K562 (cell line): ENCODE results near the gene COMP. TPM values are rescaled to one million over a fixed set of nuclear protein-coding genes. Genes with fewer than 3 reads are reported as not detected.

Source experiments
- ATAC-seq: fragments of 200-7000 bp; cut with Tn5 transposase; 3 replicates; pipeline ENCODE4 v1.9.1; 2020; ENCODE audit warnings: moderate library complexity
- BruUV-seq: library from RNA; stranded (reverse); fragments of 400-500 nt; replicated peaks from 2 replicates; lab custom pipeline; 2021; lab: Mats Ljungman, UMichigan
- CTCF ChIA-PET: fragments of 300-600 bp; formaldehyde crosslinking; extraction: SDS; loops from one replicate; lab custom pipeline; 2021; ENCODE audit warnings: low intra/inter-chr PET ratio; lab: Yijun Ruan, JAX
- POLR2A ChIA-PET: fragments of 300-600, 350-650 bp; sonication (Branson Sonifier 250); formaldehyde crosslinking; extraction: SDS; loops from one replicate; lab custom pipeline; 2021; ENCODE audit warnings: antibody characterized with exemption, inconsistent platforms; lab: Yijun Ruan, JAX
- DNase-seq, 4 experiments: peaks; one replicate each; pipeline versions ENCODE4 v3.0.0 to v3.0.0-alpha.2; 2011 to 2018; ENCODE audit warnings: low spot score in 3 of 4, mixed read lengths in 3 of 4; ENCODE audit errors: extremely low read depth in 1 of 4
- FAIRE-seq: peaks from 2 replicates; lab custom pipeline; 2011; peaks lifted over from hg19 to GRCh38; lab: Jason Lieb, UNC
- H2AFZ ChIP-seq: 2 replicates; pipeline ENCODE4 v1.6.0; 2011; ENCODE audit warnings: low read depth, low read length, control low read depth, inconsistent platforms
- H3K27ac ChIP-seq: fragments of 200-600 bp; 3 replicates; pipeline ENCODE4 v1.8.0; 2011; ENCODE audit warnings: low read depth, mild to moderate bottlenecking, control low read depth, inconsistent platforms, low read length, moderate library complexity, mixed read lengths; ENCODE audit errors: extremely low read depth
- H3K27me3 ChIP-seq, 2 experiments: fragments of 300-600 bp in 1 of 2; 2 replicates in 1 of 2; 3 replicates in 1 of 2; pipeline versions ENCODE4 v1.6.0 to v1.8.0; 2011; ENCODE audit warnings: inconsistent platforms in 2 of 2, low read length in 2 of 2, mild to moderate bottlenecking in 1 of 2, mixed read lengths in 1 of 2, moderate library complexity in 1 of 2; ENCODE audit not compliant: control insufficient read depth in 2 of 2, insufficient read depth in 2 of 2
- H3K36me3 ChIP-seq: fragments of 300-600 bp; 3 replicates; pipeline ENCODE4 v1.8.0; 2011; ENCODE audit warnings: mild to moderate bottlenecking, low read length, inconsistent platforms; ENCODE audit not compliant: control insufficient read depth, insufficient read depth
- H3K4me1 ChIP-seq, 2 experiments: fragments of 200-600 bp in 1 of 2; replicated peaks in 1 of 2; 2 replicates in 1 of 2; 3 replicates in 1 of 2; pipeline versions ENCODE4 v1.5.1 to v1.8.0; 2011; ENCODE audit warnings: inconsistent platforms in 2 of 2, low read length in 2 of 2, mild to moderate bottlenecking in 1 of 2, mixed read lengths in 1 of 2, moderate library complexity in 1 of 2; ENCODE audit not compliant: control insufficient read depth in 2 of 2, insufficient read depth in 2 of 2
- H3K4me2 ChIP-seq: 2 replicates; pipeline ENCODE4 v1.6.1; 2011; ENCODE audit warnings: low read length, control low read depth, inconsistent platforms, mixed read lengths; ENCODE audit not compliant: insufficient read depth
- H3K4me3 ChIP-seq: fragments of 200-600 bp; sonication (generic), shearing (Covaris generic); 2 replicates; pipeline ENCODE4 v1.5.1; 2016; ENCODE audit warnings: control low read depth, inconsistent platforms
- H3K79me2 ChIP-seq: fragments of 200-600 bp; 3 replicates; pipeline ENCODE4 v1.8.0; 2011; ENCODE audit warnings: low read length, inconsistent platforms; ENCODE audit not compliant: control insufficient read depth, insufficient read depth
- H3K9ac ChIP-seq, 2 experiments: 2 replicates each; pipeline versions ENCODE4 v1.6.0 to v1.6.1; 2011; ENCODE audit warnings: low read depth in 2 of 2, low read length in 2 of 2, control low read depth in 1 of 2, inconsistent platforms in 1 of 2, mild to moderate bottlenecking in 1 of 2, mixed read lengths in 1 of 2; ENCODE audit not compliant: insufficient read depth in 1 of 2
- H3K9me1 ChIP-seq: one replicate; pipeline ENCODE4 v1.6.0; 2011; ENCODE audit warnings: inconsistent platforms, mild to moderate bottlenecking, low read length, moderate library complexity; ENCODE audit not compliant: control insufficient read depth, insufficient read depth
- H3K9me3 ChIP-seq: replicated peaks from 2 replicates; pipeline ENCODE4 v1.5.1; 2011; ENCODE audit warnings: low read depth, low read length, inconsistent platforms; ENCODE audit not compliant: control insufficient read depth, insufficient read depth
- H4K20me1 ChIP-seq: replicated peaks from 2 replicates; pipeline ENCODE4 v1.6.1; 2011; ENCODE audit warnings: low read length, inconsistent platforms, mixed read lengths; ENCODE audit not compliant: control insufficient read depth, insufficient read depth
- CXXC5 ChIP-seq: fragments of 250-450 bp; sonication (Bioruptor Pico); IDR thresholded peaks from 2 replicates; pipeline ENCODE4 v1.8.0; 2022; ENCODE audit warnings: inconsistent platforms, mild to moderate bottlenecking, moderate library complexity
- GABPA ChIP-seq: fragments of 200-800 bp; sonication (Bioruptor generic); conservative IDR thresholded peaks from 2 replicates; pipeline ENCODE4 v1.6.1; 2016; ENCODE audit warnings: low read depth, missing genetic modification characterization, missing compliant biosample characterization
- JUND ChIP-seq, 2 experiments: IDR thresholded peaks; 2 replicates in 1 of 2; 3 replicates in 1 of 2; pipeline ENCODE4 v1.6.1; 2011; ENCODE audit warnings: borderline replicate concordance in 2 of 2, low read depth in 2 of 2, low read length in 2 of 2, improper control_type of control experiment in 1 of 2, missing biosample characterization in 1 of 2, missing genetic modification characterization in 1 of 2, missing genetic modification reagents in 1 of 2
- NCOA2 ChIP-seq, 2 experiments: fragments of 450-650 bp; IDR thresholded peaks; 2 replicates each; pipeline ENCODE4 v1.6.1; 2018; ENCODE audit warnings: mild to moderate bottlenecking in 2 of 2, moderate library complexity in 1 of 2; ENCODE audit not compliant: partially characterized antibody in 2 of 2
- RFX5 ChIP-seq: IDR thresholded peaks from 2 replicates; pipeline ENCODE4 v1.6.1; 2011; ENCODE audit warnings: low read depth, mild to moderate bottlenecking, improper control_type of control experiment, low read length
- TEAD2 ChIP-seq: fragments of 450-650 bp; IDR thresholded peaks from 2 replicates; pipeline ENCODE4 v1.6.1; 2016; ENCODE audit warnings: missing genetic modification characterization, control low read depth, missing compliant biosample characterization
- TOE1 ChIP-seq, 2 experiments: fragments of 450-650 bp in 1 of 2; sonication (generic) in 1 of 2; formaldehyde crosslinking in 1 of 2; IDR thresholded peaks; 2 replicates each; pipeline versions ENCODE4 v1.7.1 to v1.8.0; 2016 to 2022; ENCODE audit warnings: borderline replicate concordance in 2 of 2, mild to moderate bottlenecking in 2 of 2, antibody characterized with exemption in 1 of 2, inconsistent platforms in 1 of 2, low read depth in 1 of 2, missing genetic modification reagents in 1 of 2, moderate library complexity in 1 of 2
- ZFP30 ChIP-seq: fragments of 250-450 bp; sonication (Bioruptor Pico); IDR thresholded peaks from 2 replicates; pipeline ENCODE4 v1.8.0; 2022; ENCODE audit warnings: moderate library complexity, mild to moderate bottlenecking, inconsistent platforms, borderline replicate concordance
- ZNF316 ChIP-seq: fragments of 450-650 bp; IDR thresholded peaks from 2 replicates; pipeline ENCODE4 v1.6.1; 2016
- ZNF324 ChIP-seq: fragments of 250-450 bp; sonication (Bioruptor Pico); IDR thresholded peaks from 2 replicates; pipeline ENCODE4 v1.4.0; 2020; ENCODE audit warnings: mild to moderate bottlenecking
- ZNF584 ChIP-seq: fragments of 200-800 bp; sonication (Bioruptor generic); IDR thresholded peaks from 2 replicates; pipeline ENCODE4 v1.6.1; 2016; ENCODE audit warnings: low read depth, mild to moderate bottlenecking, missing genetic modification characterization, missing compliant biosample characterization
- WGBS: fragments of 100-300 bp; shearing (Covaris generic); methylation state at CpG from one replicate; pipeline ENCODE4 v1.1.6; 2016; ENCODE audit warnings: low coverage, mixed read lengths; ENCODE audit not compliant: insufficient coverage; ENCODE audit errors: missing lambda C conversion rate; 5-methylcytosine and 5-hydroxymethylcytosine counted together
- in situ Hi-C: fragments of 300-500 bp; cut with MboI; formaldehyde crosslinking; loops from 4 replicates; pipeline ENCODE4 v1.15.0; 2018; ENCODE audit warnings: inconsistent platforms, mixed read lengths
- intact Hi-C: fragments of 100-400 bp; cut with micrococcal nuclease; formaldehyde crosslinking; loops from 2 replicates; pipeline ENCODE4 v1.14.2; 2022
- polyA plus RNA-seq, 8 experiments: library from polyadenylated mRNA; depleted of rRNA in 4 of 8; stranded (reverse) in 5 of 8; unstranded in 3 of 8; fragments of >200 nt; fragmentation: Nextera tagmentation in 2 of 8; fragmentation: Illumina TruSeq in 1 of 8; extraction: Ambion mirVana in 2 of 8; extraction: Trizol in 1 of 8; gene quantifications; 2 replicates each; pipeline versions ENCODE4 v1.2.1 to v1.2.3, GENCODE V29; 2011 to 2014; ENCODE audit warnings: inconsistent platforms in 1 of 8, missing spikeins in 1 of 8
- total RNA-seq, 7 experiments: library from RNA; depleted of rRNA in 6 of 7; stranded (reverse); fragments of >200 nt in 6 of 7; fragmentation: Illumina TruSeq in 2 of 7; extraction: Trizol in 2 of 7; gene quantifications; 2 replicates each; pipeline versions ENCODE4 v1.2.1 to v1.2.3, GENCODE V29; 2011 to 2021; ENCODE audit warnings: low replicate concordance in 1 of 7
- TF ChIP-seq, protein P1 (sequence below): fragments of 450-650 bp; formaldehyde crosslinking; conservative IDR thresholded peaks from 2 replicates; pipeline ENCODE4 v1.4.0; 2022; ENCODE audit warnings: mild to moderate bottlenecking, missing genetic modification characterization
- TF ChIP-seq, protein P2 (sequence below): fragments of 150-350 bp; IDR thresholded peaks from 2 replicates; pipeline ENCODE4 v1.6.1; 2014; ENCODE audit warnings: low read depth, mild to moderate bottlenecking, low read length, borderline replicate concordance

Gene COMP
- total and polyA plus RNA-seq, 9 of the 15 experiments (the other 6 are each of a cell fraction or from before 2014, with no cell fraction given), result 0.07 TPM; not detected in 8

DNA sequence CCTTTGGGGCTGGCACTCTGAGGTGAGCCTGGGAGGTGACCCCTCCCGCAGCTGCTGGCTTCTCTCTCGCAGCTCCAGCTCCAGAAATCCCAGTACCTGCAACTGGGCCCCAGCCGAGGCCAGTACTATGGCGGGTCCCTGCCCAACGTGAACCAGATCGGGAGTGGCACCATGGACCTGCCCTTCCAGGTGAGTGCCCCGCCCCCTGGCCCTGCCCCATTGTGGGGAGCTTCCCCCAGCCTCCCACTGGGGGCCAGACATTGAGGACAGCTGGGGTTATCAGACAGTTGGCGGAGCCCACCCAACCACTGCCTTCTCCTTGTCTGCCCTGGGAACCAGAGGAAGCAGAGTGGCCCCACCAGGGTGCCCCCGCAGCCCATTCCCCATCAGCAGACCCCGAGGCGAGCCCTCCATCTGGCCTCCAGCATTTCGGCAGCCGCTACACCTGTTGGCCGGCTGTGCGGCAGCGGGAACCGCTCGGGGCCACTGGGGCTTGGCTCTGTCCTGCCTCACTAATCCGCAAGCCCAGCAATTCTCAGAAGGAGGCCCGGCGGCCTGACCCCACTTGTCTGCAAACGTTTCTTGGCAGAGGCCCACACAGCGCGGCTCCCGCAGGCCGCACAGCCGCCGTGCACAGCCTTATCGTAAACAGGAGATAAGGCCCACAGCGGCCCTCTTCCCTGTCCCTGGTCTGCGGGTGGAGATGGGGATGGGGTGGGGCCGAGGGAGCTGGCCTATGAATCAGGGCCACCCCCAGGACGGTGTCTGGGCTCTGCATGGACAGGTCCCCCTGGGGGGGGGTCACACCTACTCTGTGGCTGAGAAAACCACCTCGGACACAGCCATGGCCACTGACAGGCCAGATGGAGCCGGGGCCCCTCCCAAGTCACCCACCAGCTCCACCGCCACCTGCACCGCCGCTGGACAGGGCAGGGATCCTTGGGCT, 48.0 kb downstream of the COMP start:
- ChIA-PET CTCF (no interaction called here), POLR2A (interaction anchor here (2.0 kb wide), 1 partner anchor 10 kb away, joined by 9 read pairs; no protein-coding TSS in a partner anchor)
- Histone ChIP-seq H3K4me2 (no peak overlapping the region; the same call in 1 of the 2 replicates), H3K4me1 (peaks cover 21 to 83% of the 10 kb centered on the region in 2 experiments), H3K9me1 (peaks cover 3% of the 10 kb centered on the region), H3K79me2 (no peaks in the 10 kb centered on the region), H3K9me3 (no peaks in the 10 kb centered on the region), H2AFZ (no peak overlapping the region), H3K9ac (peak overlapping the region in 1 of 2 experiments; percentile 65; a peak in 1 of 4 replicates), H4K20me1 (peaks cover 66% of the 10 kb centered on the region), H3K27me3 (no peaks in the 10 kb centered on the region), H3K36me3 (no peaks in the 10 kb centered on the region), H3K27ac (0 out of 3 replicates have a peak overlapping the region, but pooled peaks have one; percentile 13), H3K4me3 (no peak overlapping the region)
- no TSS peak for BruUV-seq
- DNase-seq (peak; percentile 88 to 94 (median 88)), FAIRE-seq (peak; percentile 97), ATAC-seq (peak; percentile 98)
- intact Hi-C loops (no loop called here), in situ Hi-C loops (no loop called here)
- 6% methylated on average over 36 of the region's 38 CpGs for WGBS
- TF ChIP-seq JUND (IDR thresholded peaks at IDR 0.05; ENCODE audit: borderline replicate concordance, low read depth, low read length), result peak; percentile 44; the same call in 1 of the 2 replicates
- peak; percentile 51; the same call in 1 of the 3 replicates for TF ChIP-seq JUND (tag; IDR thresholded peaks at IDR 0.05; ENCODE audit: borderline replicate concordance, low read depth, low read length)
- TF ChIP-seq CXXC5 (CRISPR knock-in tag), result peak; percentile 98
- TF ChIP-seq, protein P1, sequence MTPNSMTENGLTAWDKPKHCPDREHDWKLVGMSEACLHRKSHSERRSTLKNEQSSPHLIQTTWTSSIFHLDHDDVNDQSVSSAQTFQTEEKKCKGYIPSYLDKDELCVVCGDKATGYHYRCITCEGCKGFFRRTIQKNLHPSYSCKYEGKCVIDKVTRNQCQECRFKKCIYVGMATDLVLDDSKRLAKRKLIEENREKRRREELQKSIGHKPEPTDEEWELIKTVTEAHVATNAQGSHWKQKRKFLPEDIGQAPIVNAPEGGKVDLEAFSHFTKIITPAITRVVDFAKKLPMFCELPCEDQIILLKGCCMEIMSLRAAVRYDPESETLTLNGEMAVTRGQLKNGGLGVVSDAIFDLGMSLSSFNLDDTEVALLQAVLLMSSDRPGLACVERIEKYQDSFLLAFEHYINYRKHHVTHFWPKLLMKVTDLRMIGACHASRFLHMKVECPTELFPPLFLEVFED, result no peak
- TF ChIP-seq ZNF324 (CRISPR knock-in tag), result no peak
- no peak for TF ChIP-seq NCOA2 (IDR thresholded peaks at IDR 0.05; ENCODE audit: partially characterized antibody in 2 of 2)
- TF ChIP-seq RFX5, result no peak
- peak; percentile 92 for TF ChIP-seq ZNF316
- TF ChIP-seq TEAD2 (tag), result no peak
- TF ChIP-seq ZNF584 (CRISPR knock-in tag), result no peak
- no peak for TF ChIP-seq ZFP30 (CRISPR knock-in tag)
- TF ChIP-seq TOE1 (IDR thresholded peaks at IDR 0.05; ENCODE audit: borderline replicate concordance), result no peak
- no peak for TF ChIP-seq TOE1 (CRISPR knock-in tag; IDR thresholded peaks at IDR 0.05; ENCODE audit: borderline replicate concordance, low read depth)
- TF ChIP-seq, protein P2, sequence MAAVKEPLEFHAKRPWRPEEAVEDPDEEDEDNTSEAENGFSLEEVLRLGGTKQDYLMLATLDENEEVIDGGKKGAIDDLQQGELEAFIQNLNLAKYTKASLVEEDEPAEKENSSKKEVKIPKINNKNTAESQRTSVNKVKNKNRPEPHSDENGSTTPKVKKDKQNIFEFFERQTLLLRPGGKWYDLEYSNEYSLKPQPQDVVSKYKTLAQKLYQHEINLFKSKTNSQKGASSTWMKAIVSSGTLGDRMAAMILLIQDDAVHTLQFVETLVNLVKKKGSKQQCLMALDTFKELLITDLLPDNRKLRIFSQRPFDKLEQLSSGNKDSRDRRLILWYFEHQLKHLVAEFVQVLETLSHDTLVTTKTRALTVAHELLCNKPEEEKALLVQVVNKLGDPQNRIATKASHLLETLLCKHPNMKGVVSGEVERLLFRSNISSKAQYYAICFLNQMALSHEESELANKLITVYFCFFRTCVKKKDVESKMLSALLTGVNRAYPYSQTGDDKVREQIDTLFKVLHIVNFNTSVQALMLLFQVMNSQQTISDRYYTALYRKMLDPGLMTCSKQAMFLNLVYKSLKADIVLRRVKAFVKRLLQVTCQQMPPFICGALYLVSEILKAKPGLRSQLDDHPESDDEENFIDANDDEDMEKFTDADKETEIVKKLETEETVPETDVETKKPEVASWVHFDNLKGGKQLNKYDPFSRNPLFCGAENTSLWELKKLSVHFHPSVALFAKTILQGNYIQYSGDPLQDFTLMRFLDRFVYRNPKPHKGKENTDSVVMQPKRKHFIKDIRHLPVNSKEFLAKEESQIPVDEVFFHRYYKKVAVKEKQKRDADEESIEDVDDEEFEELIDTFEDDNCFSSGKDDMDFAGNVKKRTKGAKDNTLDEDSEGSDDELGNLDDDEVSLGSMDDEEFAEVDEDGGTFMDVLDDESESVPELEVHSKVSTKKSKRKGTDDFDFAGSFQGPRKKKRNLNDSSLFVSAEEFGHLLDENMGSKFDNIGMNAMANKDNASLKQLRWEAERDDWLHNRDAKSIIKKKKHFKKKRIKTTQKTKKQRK, result no peak
- no peak for TF ChIP-seq GABPA (tag)
